Nucleus accumbens (tissue), 56 donors: ENCODE measurements around the gene AP3B1.

Experiments
- DNase-seq, 56 donors: peaks; one replicate each; lab custom pipeline; 2025; lab: John Stamatoyannopoulos, UW

AP3B1 gene

DNA sequence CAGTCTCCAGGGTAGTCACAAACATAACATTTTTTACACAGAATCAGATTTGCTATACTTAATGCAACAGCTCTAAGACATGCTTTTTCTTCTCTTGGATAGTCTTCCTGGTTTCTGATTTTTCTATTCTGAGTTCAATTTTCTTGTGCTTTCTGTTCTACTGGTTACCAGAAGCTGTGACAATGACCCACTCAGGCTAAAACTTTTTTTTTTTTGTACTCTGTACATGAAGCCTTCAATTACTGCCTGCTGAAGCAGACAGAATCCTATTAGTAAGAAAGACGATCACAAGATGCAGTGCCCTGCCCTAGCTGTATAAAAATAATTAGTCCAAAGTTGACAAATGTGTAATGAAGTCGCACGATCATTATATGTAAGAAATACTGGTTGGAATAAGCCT, 287.3 kb downstream of the AP3B1 start:
- DNase-seq, result no peak

DNA sequence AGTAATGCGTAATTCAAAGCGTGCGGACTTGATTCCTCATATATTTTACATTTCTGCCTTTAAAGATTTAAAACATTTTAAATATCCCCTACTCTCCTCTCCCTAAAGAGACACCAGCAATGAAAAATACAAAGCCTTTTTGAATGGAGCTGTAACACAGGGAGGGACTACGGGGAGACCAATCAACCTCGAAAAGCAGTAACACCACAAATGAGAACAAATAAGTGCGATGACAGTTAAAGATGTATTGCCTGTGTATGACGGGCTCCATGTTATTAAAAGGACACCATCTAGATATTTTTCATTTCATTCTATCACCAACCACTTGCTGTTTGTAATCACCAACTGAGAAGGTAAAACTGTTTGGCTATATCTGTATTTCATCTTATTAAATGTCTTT, 288.0 kb downstream of the AP3B1 start:
- DNase-seq, result no peak

DNA sequence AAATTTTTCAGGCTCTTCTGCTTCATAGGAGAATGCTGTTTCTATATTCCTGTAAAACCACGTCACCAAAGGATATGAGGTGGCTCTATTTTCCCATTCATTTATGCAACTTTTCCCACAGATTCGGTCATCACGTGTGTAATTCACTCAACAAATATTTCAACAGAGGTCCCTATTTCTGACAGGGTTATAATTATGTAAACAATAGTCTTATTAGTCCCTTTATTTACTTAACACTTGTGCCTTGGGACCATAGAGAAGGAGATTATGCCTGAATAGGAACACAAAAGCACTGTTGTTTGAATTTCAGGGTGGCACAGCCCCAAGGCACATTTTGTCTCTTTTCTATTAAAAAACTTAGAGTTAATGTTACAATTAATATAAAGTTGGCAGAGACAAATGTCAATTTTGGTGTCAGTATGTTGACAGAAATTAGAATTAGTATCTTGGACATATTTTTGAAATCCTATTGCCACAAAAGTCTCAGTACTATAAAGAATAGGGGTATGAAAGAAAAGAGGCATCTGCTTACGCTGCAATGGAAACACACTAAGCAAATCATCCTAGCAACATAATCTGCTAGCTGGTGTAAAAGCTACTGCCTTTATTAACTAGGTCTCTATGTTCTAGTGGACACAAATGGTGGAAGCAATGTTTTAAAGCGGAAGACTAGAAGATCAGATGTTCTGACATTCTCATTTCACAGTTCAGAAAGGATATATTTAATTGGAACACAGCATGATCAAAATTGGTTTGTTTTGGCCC, 289.3 kb downstream of the AP3B1 start:
- DNase-seq, result no peak

DNA sequence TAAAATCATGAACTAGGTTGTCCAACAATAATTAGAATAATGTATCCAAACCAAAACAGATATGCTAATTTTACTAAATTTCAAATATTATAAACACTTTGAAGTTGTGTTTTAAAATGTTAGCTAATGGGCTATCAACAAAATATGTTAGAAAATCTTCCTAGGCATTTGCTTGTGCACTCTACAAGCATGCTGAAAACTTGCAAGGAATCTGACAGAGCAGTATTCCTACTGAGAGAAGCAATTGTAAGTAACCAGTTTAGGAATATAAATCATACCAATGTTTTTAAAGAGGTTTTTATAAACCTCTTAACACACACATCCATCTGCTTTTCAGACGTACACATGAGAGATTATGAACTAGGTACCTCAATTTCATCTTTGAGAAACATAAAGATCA, 289.9 kb downstream of the AP3B1 start:
- no peak for DNase-seq

DNA sequence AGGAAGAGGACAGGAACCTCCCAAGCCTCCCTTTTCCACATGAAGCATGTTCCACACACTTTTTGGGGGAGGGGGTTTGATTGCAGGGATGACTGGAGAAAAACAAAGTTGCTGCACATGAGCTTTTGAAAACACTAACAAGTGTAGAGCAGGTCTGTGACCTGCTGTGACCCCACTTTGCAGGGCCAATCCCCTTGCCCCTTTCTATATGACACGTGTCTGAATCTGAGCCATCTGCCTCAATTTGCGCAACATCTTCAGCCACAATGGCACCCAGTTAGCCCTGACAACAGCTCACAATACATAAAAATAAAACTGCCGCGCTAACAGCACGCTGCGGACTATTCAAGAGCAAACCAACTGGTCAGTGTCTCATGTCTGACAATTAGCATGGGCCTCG, 290.6 kb downstream of the AP3B1 start:
- peak in 3 of 56 donors; percentile 37 to 50 (median 39) for DNase-seq

DNA sequence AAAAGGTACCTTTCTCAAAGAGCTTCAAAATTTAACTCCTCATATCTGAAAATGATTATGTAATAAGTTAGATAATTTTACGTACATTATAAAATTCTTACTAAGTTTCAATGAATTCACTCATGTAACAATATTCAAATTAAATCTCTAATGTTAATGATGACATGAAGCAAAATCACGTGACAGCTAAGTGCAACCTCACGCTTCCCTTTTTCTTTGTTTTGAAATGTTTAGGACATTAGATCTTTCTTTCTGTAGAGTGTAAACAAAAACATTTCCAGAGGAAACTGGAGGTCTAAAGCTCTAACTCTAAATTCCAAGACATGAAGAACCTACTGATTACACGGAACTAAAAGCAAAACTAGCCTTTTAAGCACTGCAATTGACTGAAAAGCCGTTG, 291.0 kb downstream of the AP3B1 start:
- no peak for DNase-seq

DNA sequence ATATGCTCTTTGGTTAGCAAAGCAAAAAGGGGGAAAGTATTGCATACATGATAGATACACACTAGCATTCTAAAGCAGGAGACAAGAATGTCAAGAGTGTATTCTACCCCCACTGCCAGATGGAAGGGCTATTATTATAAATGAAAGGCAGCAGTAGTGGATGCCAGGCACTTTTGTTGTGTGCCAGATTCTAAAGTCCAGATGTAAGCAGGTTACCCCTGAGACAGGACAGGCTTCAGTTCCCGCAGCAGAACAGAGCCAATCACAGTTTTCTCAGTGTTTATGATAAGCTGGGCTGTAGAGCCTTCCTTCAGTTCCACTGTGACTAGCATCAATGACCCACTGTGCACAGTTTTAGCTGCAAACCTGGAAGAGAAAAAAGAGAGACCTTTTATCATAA, 291.8 kb downstream of the AP3B1 start:
- peak in 1 of 56 donors; percentile 21 for DNase-seq

DNA sequence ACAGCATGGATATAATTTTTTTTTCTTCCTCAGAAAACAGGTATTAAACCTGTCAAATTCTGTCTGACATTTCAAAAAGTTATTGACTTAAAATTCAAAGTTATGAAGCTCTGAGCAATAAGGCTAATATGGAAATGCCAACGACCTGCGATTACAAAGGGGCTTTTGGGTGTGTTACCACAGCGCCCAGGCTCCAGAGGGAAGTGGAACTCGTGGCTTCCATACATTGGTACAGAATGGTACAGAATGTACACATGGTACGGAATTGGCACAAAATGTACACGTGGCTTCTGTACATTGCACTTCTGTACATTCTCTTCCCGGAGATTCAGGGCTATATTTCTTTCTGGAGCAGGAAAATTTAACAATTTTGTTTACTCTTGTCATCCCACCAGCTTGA, 293.3 kb downstream of the AP3B1 start:
- DNase-seq, result no peak

DNA sequence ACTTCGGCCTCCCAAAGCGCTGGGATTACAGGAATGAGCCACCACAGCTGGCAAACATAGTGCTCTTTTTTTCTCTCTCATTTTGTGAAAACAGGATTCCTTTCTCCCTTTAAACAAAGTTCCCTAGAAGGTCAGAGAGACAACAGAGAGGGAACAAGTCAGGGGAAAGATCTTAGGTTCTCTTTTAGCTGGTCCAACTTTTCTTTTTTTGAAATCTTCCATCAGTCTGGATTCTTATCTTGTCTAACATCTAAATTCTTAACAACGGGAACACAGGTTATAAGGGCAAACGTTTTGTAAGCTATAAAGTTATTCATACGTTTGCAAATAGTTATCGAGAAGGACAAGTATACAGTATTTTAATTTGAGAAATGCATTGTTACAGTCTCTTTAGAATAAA, 294.3 kb downstream of the AP3B1 start:
- DNase-seq, result no peak

DNA sequence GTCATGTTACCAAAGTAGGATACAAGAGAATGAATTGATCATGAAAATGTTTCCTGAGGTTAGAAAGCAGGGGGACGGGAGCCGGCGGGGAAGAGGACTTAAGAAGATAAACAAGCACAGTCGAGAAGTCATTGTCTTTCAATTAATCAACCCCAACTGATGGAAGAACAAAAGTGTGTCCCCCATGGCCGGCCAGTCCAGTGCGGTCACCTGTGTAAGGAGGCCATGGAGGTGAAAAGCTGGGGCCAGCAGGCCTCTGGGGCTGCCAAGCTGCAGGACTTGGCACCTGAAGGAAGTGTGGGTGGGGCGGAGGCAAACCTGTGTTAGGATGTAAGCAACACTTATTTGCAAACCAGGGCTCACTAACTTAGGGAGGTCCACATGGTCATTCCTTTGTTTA, 295.1 kb downstream of the AP3B1 start:
- no peak for DNase-seq

DNA sequence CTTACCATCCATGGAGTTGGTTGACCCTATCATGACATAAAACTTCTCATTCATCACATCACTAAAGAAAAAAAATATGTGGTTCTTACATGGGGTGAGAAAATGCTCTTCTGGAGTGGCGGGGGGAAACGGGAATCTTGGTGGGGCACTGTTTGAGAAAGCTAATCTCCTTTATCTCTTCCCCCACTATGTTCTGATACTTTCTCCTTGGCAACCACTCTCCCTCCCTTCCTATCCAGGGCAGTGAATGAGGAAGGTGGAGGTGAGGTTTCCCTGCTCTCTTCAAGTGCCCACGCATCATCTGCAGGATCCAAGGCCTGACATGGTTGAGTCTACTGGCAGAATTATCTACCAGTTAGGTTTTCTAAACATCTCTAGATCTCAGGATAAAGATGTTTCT, 297.6 kb downstream of the AP3B1 start:
- DNase-seq, result no peak

DNA sequence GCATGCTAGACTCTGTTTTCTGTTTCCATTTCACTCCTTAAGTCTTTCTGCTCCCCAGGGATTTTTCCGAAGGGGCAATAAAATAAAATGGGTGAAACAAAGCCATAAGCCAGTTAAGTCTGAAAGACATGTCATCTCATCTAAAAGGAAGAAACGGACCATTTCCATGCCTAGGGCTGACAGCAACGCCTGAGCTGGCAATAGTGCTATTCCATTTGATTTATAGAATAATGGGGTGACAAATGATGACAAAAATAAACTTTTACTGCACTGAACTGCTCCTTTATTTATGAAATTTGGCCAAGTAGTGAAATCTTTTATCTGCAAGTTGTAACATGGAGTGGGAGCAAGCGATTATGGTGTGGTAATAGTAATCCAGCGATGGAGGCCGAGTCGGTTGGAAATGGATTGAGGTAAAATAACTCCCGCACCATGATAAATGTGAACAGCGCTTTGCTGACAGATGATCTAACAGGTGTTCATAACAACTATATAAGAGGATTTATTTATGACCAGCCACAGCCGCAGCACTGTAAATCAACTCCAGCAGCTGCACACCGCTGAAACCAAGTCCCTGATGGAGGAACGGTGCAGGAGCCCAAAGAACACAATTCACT, 298.6 kb downstream of the AP3B1 start:
- DNase-seq, result no peak

DNA sequence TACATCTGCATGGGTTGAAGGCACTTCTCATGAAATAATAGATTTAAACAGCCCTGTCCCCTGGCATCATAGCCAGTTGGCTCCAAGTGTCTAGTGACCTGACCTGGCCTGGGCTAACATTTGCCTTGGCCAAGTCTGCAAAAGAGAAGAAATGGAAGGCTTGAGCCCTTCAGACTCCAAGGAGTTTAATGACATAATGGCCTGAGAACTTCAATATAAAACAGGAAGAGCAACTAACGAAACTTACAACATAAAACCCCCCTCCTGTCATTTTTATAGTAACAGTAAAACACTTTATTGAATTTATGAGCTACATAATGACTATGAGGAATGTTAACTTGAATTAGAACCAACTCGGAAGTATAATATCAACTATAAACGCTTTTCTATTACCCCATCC, 299.6 kb downstream of the AP3B1 start:
- no peak for DNase-seq

DNA sequence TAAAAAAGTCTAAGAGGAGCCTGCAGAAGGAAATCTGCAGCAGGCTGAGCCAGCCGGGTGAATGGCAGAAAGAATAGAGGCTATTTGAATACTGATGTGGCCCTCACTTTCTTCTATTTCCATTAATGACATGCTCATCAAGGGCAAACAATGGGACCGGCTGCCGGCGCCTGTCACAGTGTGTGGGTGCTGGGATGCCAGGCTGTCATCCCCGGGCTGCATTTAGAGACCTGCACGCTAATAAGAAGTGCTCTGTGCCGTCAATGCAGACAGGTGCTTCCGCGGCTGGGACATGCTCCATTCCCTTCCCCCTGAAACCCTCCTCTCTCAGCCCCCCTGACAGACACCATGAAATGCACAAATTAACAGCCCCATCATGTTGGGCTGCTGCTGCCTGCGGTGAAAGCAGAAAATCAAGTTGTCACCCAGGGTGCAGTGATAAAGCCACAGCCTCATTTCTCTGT, 300.6 kb downstream of the AP3B1 start:
- peak in 45 of 56 donors; percentile 30 to 85 (median 70) for DNase-seq

DNA sequence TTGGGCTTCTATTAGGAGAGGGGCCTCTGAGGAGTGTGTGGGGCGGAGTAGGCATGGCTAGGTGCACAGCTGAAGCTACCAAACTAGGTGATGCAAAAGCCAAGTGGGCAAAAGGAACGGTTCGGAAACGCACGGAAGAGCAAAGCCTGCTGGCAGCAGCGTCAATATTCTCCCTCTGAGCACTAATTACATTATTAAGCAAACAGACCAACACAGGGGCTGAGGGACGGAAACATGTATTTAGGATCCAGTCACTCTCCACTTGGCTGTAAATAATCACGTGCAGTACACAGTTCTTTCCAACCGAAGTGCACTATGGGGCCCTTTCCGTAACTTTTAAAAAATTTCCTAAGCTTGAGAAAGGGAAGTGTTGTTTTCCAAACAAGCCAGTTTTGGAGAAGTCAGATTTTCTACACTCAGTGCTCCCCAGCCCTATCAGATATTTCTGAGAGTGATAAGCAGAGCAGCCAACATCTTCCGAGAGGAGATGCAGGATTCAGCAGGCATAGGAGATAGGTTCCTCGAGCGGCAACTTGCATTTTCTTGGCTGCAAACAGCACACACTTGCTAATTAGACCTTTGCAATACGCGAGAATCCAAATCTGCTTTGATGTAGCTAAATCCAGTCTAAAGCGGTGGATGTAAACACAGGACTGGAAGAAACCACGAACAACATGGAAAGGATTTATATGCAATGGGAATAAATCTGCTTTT, 301.2 kb downstream of the AP3B1 start:
- DNase-seq, result peak in 2 of 56 donors; percentile 42 to 59

DNA sequence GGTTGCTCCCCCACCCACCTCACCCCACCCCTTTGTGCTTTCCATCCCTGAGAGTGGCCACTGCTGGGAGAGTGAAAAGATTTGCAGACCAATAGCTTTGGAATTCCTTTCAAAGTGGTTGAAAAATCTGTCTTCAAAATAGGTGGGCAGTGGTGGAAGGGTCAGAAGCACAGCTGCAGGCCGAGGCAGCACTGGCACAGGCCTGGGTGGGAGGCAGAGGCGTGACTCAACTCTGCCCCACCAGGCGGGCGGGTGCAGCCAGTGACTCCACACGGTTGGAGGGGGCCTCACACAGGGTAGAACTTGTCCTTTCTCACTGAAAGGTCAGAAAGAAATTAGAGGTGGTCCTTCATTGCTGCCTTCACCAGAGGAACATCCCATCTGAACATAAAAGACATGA, 303.4 kb downstream of the AP3B1 start:
- DNase-seq, result peak in 6 of 56 donors; percentile 22 to 42 (median 29)

DNA sequence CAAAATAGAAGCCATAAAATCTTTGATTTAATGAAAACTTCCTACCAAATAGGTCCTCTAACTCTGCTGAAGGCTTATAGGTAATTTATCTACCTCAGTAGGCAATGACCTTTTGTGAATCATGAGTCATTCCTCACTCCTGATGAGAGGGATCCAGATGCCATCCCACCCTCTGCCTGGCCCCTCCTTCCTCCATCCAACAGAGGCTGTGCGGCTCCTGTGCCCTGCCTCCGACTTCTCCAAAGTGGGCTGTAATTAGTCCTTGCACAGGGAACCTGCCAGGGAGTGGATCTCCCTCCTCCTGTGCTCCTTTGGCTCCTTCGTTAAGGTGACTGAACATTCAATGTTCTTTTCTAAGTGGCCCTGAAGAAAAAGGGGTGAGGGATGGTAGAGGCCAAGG, 304.5 kb downstream of the AP3B1 start:
- no peak for DNase-seq

DNA sequence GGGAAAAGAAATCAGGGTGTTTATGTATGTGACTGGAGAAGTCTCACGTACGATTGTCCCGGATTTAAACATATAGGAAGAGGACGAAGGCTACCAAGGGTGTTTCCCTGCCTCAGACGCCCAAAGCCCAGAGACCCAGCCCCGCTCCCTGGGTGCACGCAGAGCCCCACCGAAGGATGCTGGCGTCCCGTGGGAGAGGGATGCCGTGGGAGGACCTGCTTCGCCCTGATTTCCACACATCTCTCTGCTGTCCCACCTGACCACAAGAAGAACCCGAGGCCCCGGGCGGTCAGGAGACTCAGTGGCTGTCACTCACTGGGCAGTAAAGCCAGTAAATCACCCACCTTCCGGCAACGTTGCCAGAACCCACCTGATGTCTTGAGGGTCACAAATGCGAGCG, 306.5 kb downstream of the AP3B1 start:
- no peak for DNase-seq

DNA sequence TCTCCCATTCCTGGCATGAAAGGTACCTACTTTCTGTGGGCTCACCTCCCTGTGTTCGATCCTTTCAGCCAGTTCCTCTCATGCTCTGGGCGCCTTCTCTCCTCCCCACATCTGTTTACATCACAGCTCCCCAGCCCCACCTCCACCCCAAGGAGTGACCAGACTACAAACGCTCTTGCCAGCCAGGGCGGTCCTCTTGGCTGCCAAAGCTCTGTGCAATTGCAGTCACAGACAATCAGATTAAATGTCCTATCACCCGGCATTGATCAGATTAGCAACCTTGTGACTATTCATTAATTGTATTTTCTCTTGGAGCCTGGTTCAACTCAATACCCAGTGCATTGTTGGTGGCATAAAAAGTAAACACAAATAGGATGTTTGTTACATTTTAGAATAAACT, 307.2 kb downstream of the AP3B1 start:
- peak in 41 of 56 donors; percentile 10 to 83 (median 49) for DNase-seq

DNA sequence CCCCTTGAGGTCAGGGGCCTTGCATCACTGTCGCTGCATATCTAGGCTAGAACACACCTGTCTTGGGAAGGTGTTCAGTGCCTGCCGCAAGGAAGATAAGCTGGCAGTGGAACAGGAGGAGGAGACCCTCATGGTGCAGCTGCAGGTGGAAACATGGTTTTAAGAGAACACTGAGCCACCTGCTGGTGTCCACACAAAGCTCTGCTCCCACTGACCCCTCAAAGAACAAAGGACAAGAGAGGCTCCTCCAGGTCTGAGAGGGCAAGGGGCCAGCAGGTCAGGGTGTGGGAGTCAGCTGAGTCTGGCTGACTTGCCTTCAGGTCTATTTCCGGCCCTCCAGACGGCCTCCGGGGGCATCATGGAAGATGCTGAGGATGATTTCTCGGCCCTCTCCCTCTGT, 308.2 kb downstream of the AP3B1 start:
- DNase-seq, result no peak

DNA sequence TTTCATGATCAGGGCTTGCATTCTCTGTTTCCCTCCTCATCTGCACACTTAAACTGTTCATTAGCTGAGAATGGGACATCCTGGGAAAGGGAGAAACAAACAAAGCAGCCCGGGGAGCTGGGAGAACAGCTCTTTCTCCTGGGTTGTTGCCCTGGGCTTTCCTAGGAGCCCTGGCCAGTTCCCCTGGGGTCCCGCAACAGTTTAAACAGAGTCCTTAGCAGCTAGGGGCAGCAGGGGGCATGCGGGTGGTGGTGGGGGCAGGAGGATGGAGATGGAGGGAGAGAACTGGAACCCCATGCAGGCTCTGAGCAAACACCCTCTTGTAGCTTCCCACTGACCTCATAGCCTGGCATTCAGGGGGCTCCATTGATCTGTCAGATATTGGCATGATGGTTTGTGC, 309.3 kb downstream of the AP3B1 start:
- no peak for DNase-seq

DNA sequence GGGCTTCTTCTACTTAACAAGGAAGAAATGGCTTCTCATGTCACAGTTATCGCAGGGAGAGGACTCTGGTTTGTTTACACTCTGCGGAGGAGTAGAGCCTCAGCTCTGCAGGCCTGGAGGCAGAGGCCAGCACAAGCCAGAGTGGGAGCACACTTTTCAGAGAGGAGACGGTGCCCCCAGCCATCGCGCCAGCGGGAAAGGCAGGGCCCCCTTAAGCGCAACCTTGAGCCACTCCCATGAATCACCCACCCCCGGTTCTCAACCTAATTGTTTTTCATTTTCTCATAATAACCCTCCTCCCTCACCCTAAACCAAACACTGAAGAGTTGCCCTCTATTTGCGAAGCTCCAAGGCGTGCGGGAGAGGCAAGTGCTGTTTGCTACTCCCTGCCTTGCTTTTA, 309.9 kb downstream of the AP3B1 start:
- no peak for DNase-seq
